ENCODE measurements around the gene LAMB3. TPM values are rescaled to one million over a fixed set of nuclear protein-coding genes. Genes with fewer than 3 reads are reported as not detected.

LAMB3 gene
- total RNA-seq, 3 donors from 2014 or later: 40.3 to 142 (median 62.1) TPM

- no peaks in the 10 kb centered on the region for H3K9me3 ChIP-seq
- no peak for TF ChIP-seq CTCF (IDR thresholded peaks at IDR 0.05)
- no peak overlapping the region for H3K4me3 ChIP-seq
- no peaks in the 10 kb centered on the region for H3K36me3 ChIP-seq (ENCODE audit: low read depth)
- no peak for ATAC-seq
- intact Hi-C loops (cut with DNase I, micrococcal nuclease): no loop called here
- no peaks in the 10 kb centered on the region for H3K4me1 ChIP-seq (ENCODE audit: low read depth)
- no peak for DNase-seq
These were observed 57.2 kb downstream of the LAMB3 start for GRCh38 chr1:209595028-209595427.

DNA sequence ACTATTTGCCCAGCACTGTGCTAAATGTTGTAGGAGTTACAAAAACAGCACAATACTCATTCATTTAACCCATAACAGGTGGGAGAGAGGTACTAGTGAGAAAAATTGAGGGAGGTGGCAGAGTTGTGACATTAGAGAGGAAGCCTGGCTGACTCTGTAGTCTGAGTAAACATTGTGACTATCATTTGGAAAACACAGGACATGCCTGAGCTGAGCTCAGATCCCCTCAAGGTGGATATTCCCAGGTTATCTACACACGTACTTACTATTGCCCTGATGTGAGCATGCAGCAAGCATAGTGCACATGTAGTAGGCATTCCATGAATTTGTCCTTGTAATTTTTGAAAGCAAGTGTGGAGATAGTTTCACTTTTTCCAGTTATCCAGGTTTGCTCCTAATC is 57.8 kb downstream of the LAMB3 start:
- Histone ChIP-seq H3K9me3 (no peaks in the 10 kb centered on the region), H3K4me3 (no peak overlapping the region), H3K36me3 (ENCODE audit: low read depth) (no peaks in the 10 kb centered on the region), H3K4me1 (ENCODE audit: low read depth) (no peaks in the 10 kb centered on the region)
- DNase-seq (no peak), ATAC-seq (no peak)
- TF ChIP-seq CTCF (IDR thresholded peaks at IDR 0.05): no peak
- intact Hi-C loops (cut with DNase I, micrococcal nuclease): no loop called here

GRCh38 chr1:209593747-209594146 is 58.5 kb downstream of the LAMB3 start:
- Histone ChIP-seq H3K36me3 (ENCODE audit: low read depth) (no peaks in the 10 kb centered on the region), H3K4me1 (ENCODE audit: low read depth) (no peaks in the 10 kb centered on the region), H3K4me3 (no peak overlapping the region), H3K9me3 (no peaks in the 10 kb centered on the region)
- intact Hi-C loops (cut with DNase I, micrococcal nuclease): no loop called here
- ATAC-seq (no peak), DNase-seq (no peak)
- no peak for TF ChIP-seq CTCF (IDR thresholded peaks at IDR 0.05)

DNA sequence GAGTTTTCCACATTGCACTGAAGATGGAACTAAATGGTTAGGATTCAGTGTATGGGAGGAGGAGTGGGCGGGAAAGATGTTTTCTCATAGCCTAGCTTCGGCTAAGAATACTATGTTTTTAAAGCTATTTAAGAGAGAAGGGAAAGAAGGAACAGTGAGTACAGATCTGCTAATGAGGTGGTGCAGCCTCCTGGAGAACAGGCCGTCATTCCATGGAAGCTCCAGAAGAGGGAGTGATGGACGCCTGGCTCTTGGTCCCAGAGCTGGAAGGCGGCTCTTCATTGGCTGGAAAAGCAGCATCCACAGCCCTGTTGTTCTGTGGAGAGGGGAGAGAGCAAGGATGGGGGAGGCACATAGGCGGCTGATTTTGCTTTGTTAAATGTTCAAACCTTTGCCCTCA is 61.8 kb downstream of the LAMB3 start:
- Histone ChIP-seq H3K4me1 (ENCODE audit: low read depth) (no peaks in the 10 kb centered on the region), H3K4me3 (no peak overlapping the region), H3K36me3 (ENCODE audit: low read depth) (no peaks in the 10 kb centered on the region), H3K9me3 (no peaks in the 10 kb centered on the region)
- intact Hi-C loops (cut with DNase I, micrococcal nuclease): no loop called here
- ATAC-seq: peak; percentile 59
- peak in 1 of 3 donors; percentile 28 for DNase-seq
- no peak for TF ChIP-seq CTCF (IDR thresholded peaks at IDR 0.05)

DNA sequence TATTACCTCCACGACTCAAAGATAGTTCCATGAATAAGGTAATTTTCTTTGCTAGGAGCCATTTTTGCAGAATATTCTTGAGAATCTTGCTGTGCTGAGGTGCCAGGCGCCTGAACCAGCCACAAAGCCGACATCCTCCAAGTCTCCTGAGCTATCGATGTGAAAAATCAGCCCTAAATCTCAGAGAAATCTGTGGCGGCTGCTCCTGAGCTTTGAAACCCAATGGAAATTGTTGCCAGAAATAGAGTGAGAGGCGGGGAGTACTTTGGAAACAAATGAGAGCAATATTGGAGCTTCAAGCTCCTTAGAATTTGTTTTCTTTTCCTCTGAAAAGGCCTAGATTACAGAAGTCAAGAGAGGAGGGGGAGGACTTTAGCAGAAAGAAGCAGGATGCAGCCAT is 62.4 kb downstream of the LAMB3 start:
- ATAC-seq (no peak), DNase-seq (no peak)
- H3K9me3 ChIP-seq: no peaks in the 10 kb centered on the region
- H3K36me3 ChIP-seq (ENCODE audit: low read depth): no peaks in the 10 kb centered on the region
- no peak overlapping the region for H3K4me3 ChIP-seq
- intact Hi-C loops (cut with DNase I, micrococcal nuclease): no loop called here
- no peak for TF ChIP-seq CTCF (IDR thresholded peaks at IDR 0.05)
- no peaks in the 10 kb centered on the region for H3K4me1 ChIP-seq (ENCODE audit: low read depth)

GRCh38 chr1:209589440-209589839 is 62.8 kb downstream of the LAMB3 start:
- Histone ChIP-seq H3K36me3 (ENCODE audit: low read depth) (no peaks in the 10 kb centered on the region), H3K9me3 (no peaks in the 10 kb centered on the region), H3K4me1 (ENCODE audit: low read depth) (no peaks in the 10 kb centered on the region), H3K4me3 (no peak overlapping the region)
- no peak for TF ChIP-seq CTCF (IDR thresholded peaks at IDR 0.05)
- no peak for ATAC-seq
- intact Hi-C loops (cut with DNase I, micrococcal nuclease): no loop called here
- DNase-seq: no peak
